ENCODE measurements around the gene VSTM1.

Gene VSTM1

DNA sequence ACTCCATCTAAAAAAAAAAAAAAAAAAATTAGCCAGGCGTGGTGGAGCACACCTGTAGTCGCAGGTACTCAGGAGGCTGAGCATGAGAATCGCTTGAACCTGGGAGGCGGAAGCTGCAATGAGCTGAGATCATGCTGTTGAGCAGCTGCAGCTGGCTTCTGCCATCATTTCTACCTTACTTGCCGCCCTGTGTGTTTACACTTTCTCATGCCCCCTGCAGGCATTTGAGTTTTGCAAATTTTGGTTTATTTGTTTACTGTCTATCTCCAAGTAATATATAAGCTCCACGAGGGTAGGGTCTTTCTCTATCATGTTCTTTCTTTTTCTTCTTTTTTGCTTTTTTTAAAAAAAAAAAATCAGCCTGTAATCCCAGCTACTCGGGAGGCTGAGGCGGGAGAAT is 54.3 kb downstream of the VSTM1 start:
- no peak for DNase-seq

DNA sequence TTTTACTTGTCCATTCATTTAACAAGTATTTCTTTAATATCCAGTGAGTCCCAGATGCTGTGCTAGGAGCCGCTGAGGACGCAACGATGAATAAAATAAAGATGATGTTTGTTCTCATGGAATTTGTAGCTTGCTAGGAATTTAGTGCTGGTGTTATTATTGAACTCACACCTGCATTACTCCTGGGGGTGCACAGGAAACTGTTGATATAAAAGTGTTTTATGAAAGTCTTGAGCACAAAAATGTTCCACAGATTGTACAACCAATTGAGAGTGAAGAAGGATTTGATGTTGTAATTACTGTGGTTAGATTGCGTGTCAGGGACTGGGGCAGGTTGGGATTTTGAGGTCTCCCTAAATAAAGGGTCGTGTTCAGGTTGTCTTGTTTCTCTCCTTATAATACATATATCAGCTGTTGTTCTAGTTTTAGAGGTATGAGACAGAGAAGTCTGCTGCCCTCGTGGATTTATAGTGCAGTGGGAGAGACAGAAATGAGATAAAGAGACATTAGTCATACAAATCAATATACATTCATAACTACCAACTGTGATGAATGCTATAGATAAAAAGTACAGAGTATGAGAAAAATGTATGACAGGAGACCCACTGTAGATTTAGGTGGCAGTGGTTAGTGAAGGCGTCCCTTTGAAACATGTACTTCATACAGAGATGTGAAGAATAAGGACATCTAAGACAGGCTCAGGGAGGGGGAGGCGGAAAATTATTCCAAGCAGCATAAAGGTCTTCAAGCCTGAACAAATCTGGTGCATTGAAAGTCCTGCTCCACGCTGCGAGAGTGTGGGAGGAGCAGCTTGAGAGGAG is 61.0 kb downstream of the VSTM1 start:
- no peak for DNase-seq

DNA sequence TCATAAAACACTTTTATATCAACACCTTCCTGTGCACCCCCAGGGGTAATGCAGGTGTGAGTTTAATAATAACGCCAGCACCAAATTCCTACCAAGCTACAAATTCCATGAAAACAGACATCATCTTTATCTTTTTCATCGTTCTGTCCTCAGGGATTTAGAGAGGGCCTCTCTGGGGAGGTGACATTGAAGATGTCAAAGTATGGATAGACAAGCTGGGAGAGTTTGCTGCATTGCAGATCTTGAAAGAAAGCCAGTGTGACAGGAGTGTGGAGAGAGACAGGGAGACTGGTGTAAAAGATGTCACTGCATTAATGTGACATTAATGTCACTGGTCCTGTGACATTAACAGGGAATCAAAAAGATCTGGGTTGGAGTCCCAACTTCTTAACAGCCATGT is 62.2 kb downstream of the VSTM1 start:
- DNase-seq = no peak

DNA sequence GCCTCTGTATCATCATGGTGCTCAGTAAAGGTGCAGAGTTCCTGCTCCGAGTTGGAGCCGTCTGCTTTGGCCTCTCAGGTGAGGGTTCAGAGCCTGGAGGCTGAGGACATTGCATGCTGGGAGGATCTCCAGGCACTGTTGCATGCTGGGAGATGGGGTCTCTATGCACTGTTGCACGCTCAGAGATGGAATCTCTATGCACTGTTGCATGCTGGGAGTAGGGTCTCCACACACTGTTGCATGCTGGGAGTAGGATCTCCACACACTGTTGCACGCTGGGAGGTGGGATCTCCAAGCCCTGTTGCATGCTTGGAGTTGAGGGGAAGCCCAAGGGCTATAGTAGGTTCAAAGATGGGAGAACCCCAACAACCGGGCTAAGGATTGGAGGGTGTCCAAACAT is 64.0 kb downstream of the VSTM1 start:
- DNase-seq = no peak

DNA sequence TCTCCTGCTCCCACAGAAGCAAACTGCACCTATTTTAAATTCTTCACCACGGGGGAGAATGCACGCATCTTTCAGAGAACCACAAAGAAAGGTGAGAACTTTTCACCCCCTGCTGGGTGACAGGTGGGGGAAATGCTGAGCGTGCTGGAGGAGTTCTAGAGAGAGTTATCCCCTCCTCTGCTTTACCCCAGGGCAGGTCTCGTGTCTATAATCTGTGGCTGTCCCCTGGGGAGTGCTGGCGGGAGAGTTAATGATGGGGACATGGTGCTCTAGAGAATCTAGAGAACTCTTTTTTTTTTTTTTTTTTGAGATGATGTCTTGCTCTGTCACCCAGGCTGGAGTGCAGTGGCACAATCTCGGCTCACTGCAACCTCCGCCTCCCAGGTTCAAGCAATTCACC is 65.5 kb downstream of the VSTM1 start:
- no peak for DNase-seq

DNA sequence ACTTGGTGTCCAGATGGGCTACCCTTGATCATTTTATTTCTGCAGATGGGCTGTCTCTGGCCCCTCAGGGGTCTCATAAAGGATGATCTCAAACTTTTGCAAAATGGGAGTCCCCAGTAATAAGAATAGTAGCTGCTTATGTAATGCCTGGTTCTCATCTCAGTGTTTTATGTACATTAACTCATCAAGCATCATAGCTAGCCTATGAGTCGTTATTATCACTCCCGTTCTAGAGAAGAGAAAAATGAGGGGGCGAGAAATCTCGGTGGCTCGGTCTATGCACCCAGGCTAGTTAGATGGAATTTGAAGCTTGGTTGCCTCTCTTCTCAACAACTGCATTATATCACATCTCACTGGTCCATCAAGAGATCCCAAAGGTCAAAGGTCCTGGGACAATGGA is 68.9 kb downstream of the VSTM1 start:
- DNase-seq = no peak

DNA sequence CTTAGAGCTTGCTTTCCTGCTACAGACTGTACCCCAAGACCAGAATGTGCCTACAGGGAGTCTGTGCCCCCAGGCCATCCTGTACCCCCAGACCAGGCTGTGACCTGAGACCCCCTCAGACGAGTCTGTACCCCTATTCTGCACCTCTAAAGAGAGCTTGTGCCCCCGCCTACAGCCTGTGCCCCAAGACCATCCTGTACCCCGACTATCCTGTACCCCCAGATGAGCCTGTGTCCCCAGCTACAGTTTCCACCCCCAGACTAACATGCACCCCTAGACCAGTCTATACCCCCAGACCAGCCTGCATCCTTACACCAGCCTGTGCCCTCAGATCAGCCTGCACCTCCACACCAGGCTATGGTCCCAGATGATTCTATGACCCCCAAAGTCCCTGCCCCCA is 70.2 kb downstream of the VSTM1 start:
- DNase-seq = no peak

DNA sequence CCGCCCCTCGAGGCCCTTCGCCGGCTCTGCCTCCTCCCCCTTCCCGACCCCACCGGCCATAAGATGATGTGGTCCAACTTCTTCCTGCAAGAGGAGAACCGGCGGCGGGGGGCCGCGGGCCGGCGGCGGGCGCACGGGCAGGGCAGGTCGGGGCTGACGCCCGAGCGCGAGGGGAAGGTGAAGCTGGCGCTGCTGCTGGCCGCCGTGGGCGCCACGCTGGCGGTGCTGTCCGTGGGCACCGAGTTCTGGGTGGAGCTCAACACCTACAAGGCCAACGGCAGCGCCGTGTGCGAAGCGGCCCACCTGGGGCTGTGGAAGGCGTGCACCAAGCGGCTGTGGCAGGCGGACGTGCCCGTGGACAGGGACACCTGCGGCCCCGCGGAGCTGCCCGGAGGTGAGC is 70.9 kb downstream of the VSTM1 start:
- no peak for DNase-seq

DNA sequence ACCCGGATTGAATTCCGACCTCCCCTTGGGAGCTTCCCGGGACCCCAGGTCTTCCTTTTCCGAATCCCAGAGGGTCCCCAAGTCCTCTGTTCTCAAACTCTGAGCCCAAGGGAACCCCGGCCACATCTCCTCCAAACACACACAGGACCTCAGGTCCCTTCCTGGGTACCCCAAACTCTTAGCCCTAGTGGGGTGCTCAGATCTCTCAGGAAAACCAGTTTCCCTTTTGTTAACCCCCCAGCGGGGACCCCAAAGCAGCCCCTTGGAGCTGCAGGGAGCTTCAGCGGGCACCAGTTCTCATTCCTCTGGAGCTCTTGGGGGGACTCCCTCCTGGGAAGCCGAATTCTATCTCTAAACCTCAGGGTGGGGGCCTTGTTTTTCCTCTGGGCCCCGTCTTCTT is 71.5 kb downstream of the VSTM1 start:
- no peak for DNase-seq

DNA sequence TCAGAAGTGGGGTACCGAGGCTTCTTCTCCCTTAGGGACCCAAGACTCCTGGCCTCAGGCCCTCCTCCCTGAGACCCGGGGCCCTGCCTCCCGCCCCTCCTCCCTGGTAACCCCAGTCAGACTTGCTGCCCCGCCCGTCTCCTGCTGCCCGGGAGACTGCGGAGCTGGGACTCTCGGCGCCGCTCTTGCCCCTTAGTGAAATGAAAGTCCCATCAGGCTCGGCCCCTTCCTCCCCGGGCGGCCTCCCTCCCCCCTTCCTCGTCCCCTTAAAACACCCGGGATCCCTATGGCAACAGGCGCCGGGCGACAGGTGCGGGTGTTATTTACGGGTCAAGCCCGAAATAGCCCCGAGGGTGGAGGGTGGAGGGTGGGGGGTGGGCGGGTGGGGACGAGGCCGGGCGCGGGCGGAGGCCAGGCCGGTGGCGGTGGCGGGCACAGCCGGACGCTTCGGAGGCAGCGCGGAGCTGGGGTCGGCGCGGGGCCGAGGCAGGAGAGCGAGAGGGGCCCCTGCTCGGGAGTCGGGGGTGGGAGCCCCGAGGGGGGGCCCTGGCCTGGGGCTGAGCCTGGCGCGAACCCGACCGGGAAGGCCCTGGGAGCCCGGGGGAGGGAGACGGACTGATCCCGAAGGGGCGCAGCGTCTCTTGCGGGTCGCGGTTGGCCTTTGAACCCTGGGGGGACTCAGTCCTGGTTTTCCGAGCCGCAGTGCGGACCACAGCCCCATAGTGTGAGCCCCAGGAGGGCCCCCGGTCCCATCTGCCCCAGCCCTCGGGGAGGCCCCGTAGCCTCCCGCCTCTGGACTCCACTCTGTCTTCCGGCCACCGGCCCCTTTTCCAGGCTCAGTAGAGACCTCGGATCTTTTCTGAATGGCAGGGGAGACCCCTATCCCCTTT is 72.2 kb downstream of the VSTM1 start, which contains the start of gene CACNG6:
TSS of gene CACNG6 (plus strand) at position 414 of the 890 bp plus-strand sequence. CDS start 1,241 bp downstream, outside the sequence.
- no peak for DNase-seq

Data from stimulated activated CD4-positive, alpha-beta T cell treated with anti-CD3 and anti-CD28 coated beads, Interleukin-4, amount 100 ng/mL, for 4 hours (primary cell).